WTC11 (cell line): ENCODE measurements around the gene S100A2. TPM values are rescaled to one million over a fixed set of nuclear protein-coding genes. Genes with fewer than 3 reads are reported as not detected.

Experiments used
- ATAC-seq: fragments of 200-7000 bp; cut with Tn5 transposase; 2 replicates; pipeline ENCODE4 v1.10.0; 2021; ENCODE audit warnings: mild to moderate bottlenecking, moderate library complexity
- CTCF ChIA-PET: fragments of 300-600 bp; sonication (Branson Sonifier 250); formaldehyde crosslinking; loops from one replicate; lab custom pipeline; 2021; ENCODE audit warnings: antibody characterized with exemption; lab: Charles Lee
- POLR2A ChIA-PET: fragments of 350-600 bp; sonication (Branson Sonifier 250); formaldehyde crosslinking; loops from one replicate; lab custom pipeline; 2021; ENCODE audit warnings: antibody characterized with exemption; lab: Charles Lee
- DNase-seq: peaks from one replicate; pipeline ENCODE4 v3.0.0; 2021; ENCODE audit warnings: low spot score
- H3K27ac Mint-ChIP-seq: 2 replicates; pipeline ENCODE4 v1.8.0; 2021; ENCODE audit warnings: mixed read lengths
- H3K27me3 Mint-ChIP-seq: 2 replicates; pipeline ENCODE4 v1.8.0; 2021; ENCODE audit warnings: low read depth, mild to moderate bottlenecking, moderate library complexity, mixed read lengths
- H3K36me3 Mint-ChIP-seq: 2 replicates; pipeline ENCODE4 v1.8.0; 2021; ENCODE audit warnings: mixed read lengths
- H3K4me1 Mint-ChIP-seq: 2 replicates; pipeline ENCODE4 v1.8.0; 2022; ENCODE audit warnings: mixed read lengths
- H3K4me3 Mint-ChIP-seq: 2 replicates; pipeline ENCODE4 v1.8.0; 2021; ENCODE audit warnings: mild to moderate bottlenecking, moderate library complexity, mixed read lengths
- H3K9me3 Mint-ChIP-seq: 2 replicates; pipeline ENCODE4 v1.8.0; 2021; ENCODE audit warnings: mixed read lengths
- AR ChIP-seq: fragments of 250-450 bp; sonication (Bioruptor Pico); IDR thresholded peaks from 2 replicates; pipeline ENCODE4 v1.9.0; 2021; ENCODE audit warnings: mild to moderate bottlenecking
- ATF1 ChIP-seq: sonication (generic); formaldehyde crosslinking; IDR thresholded peaks from 2 replicates; pipeline ENCODE4 v1.8.1; 2023; ENCODE audit warnings: mild to moderate bottlenecking, moderate library complexity, missing genetic modification reagents
- CBFB ChIP-seq: sonication (generic); formaldehyde crosslinking; IDR thresholded peaks from 2 replicates; pipeline ENCODE4 v1.8.1; 2022; ENCODE audit warnings: mild to moderate bottlenecking, low read depth, missing genetic modification reagents
- CREB1 ChIP-seq: sonication (generic); formaldehyde crosslinking; IDR thresholded peaks from 2 replicates; pipeline ENCODE4 v1.8.0; 2023; ENCODE audit warnings: mild to moderate bottlenecking, missing genetic modification reagents
- CREM ChIP-seq: sonication (generic); formaldehyde crosslinking; IDR thresholded peaks from 2 replicates; pipeline ENCODE4 v1.8.1; 2022; ENCODE audit warnings: mild to moderate bottlenecking, missing genetic modification reagents, moderate library complexity
- FOXP1 ChIP-seq: sonication (generic); formaldehyde crosslinking; IDR thresholded peaks from 2 replicates; pipeline ENCODE4 v1.8.0; 2022; ENCODE audit warnings: missing genetic modification reagents, mild to moderate bottlenecking, moderate library complexity, borderline replicate concordance
- GRHL2 ChIP-seq: fragments of 250-450 bp; sonication (Bioruptor Pico); IDR thresholded peaks from 2 replicates; pipeline ENCODE4 v1.8.0; 2022; ENCODE audit warnings: mild to moderate bottlenecking, moderate library complexity; ENCODE audit not compliant: insufficient replicate concordance, severe bottlenecking
- IRF2 ChIP-seq: sonication (generic); formaldehyde crosslinking; IDR thresholded peaks from 2 replicates; pipeline ENCODE4 v1.8.0; 2022; ENCODE audit warnings: low read depth, missing genetic modification reagents, borderline replicate concordance
- KAT7 ChIP-seq: sonication (generic); formaldehyde crosslinking; IDR thresholded peaks from 2 replicates; pipeline ENCODE4 v1.8.1; 2023; ENCODE audit warnings: missing genetic modification reagents, mild to moderate bottlenecking, borderline replicate concordance
- MXD4 ChIP-seq: fragments of 250-450 bp; sonication (Bioruptor Pico); IDR thresholded peaks from 2 replicates; pipeline ENCODE4 v1.8.0; 2021; ENCODE audit warnings: mild to moderate bottlenecking, moderate library complexity, borderline replicate concordance
- NR3C1 ChIP-seq: sonication (generic); formaldehyde crosslinking; conservative IDR thresholded peaks from 2 replicates; pipeline ENCODE4 v1.8.1; 2023; ENCODE audit warnings: low read depth, mild to moderate bottlenecking, missing genetic modification reagents
- OVOL2 ChIP-seq: fragments of 250-450 bp; sonication (Bioruptor Pico); IDR thresholded peaks from 2 replicates; pipeline ENCODE4 v1.9.0; 2021; ENCODE audit warnings: mild to moderate bottlenecking, borderline replicate concordance
- RORB ChIP-seq: fragments of 250-450 bp; sonication (Bioruptor Pico); IDR thresholded peaks from 2 replicates; pipeline ENCODE4 v1.9.0; 2021; ENCODE audit warnings: mild to moderate bottlenecking
- TCF7 ChIP-seq: sonication (generic); formaldehyde crosslinking; IDR thresholded peaks from 2 replicates; pipeline ENCODE4 v1.8.0; 2022; ENCODE audit warnings: mild to moderate bottlenecking, low read depth, missing genetic modification reagents, moderate library complexity
- USF1 ChIP-seq: sonication (generic); formaldehyde crosslinking; IDR thresholded peaks from 2 replicates; pipeline ENCODE4 v1.8.0; 2022; ENCODE audit warnings: mild to moderate bottlenecking, missing genetic modification reagents
- ZNF219 ChIP-seq: sonication (generic); formaldehyde crosslinking; IDR thresholded peaks from 2 replicates; pipeline ENCODE4 v1.8.0; 2023; ENCODE audit warnings: missing genetic modification reagents, mild to moderate bottlenecking, borderline replicate concordance
- ZNF317 ChIP-seq: sonication (generic); formaldehyde crosslinking; IDR thresholded peaks from 2 replicates; pipeline ENCODE4 v1.8.1; 2023; ENCODE audit warnings: low read depth, mild to moderate bottlenecking, moderate library complexity, missing genetic modification reagents, borderline replicate concordance
- ZNF396 ChIP-seq: fragments of 250-450 bp; sonication (Bioruptor Pico); IDR thresholded peaks from 2 replicates; pipeline ENCODE4 v1.8.0; 2021; ENCODE audit warnings: mild to moderate bottlenecking, moderate library complexity, borderline replicate concordance
- ZNF671 ChIP-seq: fragments of 250-450 bp; sonication (Bioruptor Pico); IDR thresholded peaks from 2 replicates; pipeline ENCODE4 v1.8.0; 2021; ENCODE audit warnings: mild to moderate bottlenecking
- total RNA-seq: library from RNA; stranded (reverse); gene quantifications from 3 replicates; pipeline ENCODE4 v1.2.3, GENCODE V29; 2021
- TF ChIP-seq, protein P1 (sequence below): sonication (generic); formaldehyde crosslinking; IDR thresholded peaks from 2 replicates; pipeline ENCODE4 v1.8.0; 2022; ENCODE audit warnings: mild to moderate bottlenecking, missing genetic modification reagents
- TF ChIP-seq, protein P2 (sequence below): sonication (generic); formaldehyde crosslinking; IDR thresholded peaks from 2 replicates; pipeline ENCODE4 v1.8.1; 2023; ENCODE audit warnings: mild to moderate bottlenecking, missing genetic modification reagents

Gene S100A2
- total RNA-seq, 1 experiment from 2014 or later = 0.74 TPM

DNA sequence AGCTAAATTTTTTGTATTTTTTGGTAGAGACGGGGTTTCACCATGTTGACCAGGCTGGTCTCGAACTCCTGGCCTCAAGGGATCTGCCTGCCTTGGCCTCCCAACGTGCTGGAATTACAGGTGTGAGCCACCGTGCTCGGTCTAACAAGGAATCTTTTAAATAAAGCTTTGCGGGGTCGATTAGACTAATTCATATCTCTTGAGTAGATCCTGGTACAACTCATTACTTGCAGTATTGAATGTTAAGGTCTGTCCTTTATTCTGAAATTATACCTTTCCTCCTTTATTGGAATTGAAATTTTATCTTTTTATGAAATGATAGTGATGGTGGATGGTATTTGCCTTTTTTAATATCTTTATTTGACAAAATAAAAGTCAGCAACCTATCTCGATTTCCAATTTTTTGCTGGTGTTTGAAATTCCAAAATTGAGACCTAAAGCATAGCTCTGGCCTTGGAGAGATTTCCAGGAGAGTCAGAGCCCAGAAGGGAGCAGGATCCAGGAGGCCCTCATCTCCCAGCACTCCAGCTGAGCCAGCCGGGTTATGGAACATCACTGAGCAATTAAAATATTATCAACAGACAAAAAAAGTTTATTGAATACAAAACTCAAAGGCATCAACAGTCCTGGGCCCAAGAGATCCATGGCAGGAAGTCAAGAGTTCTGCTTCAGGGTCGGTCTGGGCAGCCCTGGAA lies 4.7 kb downstream of the S100A2 start:
- Mint-ChIP-seq H3K36me3 (no peaks in the 10 kb centered on the region), H3K27ac (no peak overlapping the region), H3K27me3 (no peaks in the 10 kb centered on the region; the same call in 1 of the 2 replicates), H3K4me3 (no peak overlapping the region), H3K4me1 (peaks cover 5% of the 10 kb centered on the region), H3K9me3 (no peaks in the 10 kb centered on the region)
- ATAC-seq = no peak
- TF ChIP-seq TCF7 (CRISPR knock-in tag) (no peak), CREB1 (CRISPR knock-in tag) (no peak), MXD4 (no peak), ZNF219 (CRISPR knock-in tag) (no peak), KAT7 (CRISPR knock-in tag) (no peak), USF1 (CRISPR knock-in tag) (no peak), NR3C1 (CRISPR knock-in tag) (no peak), CBFB (CRISPR knock-in tag) (no peak), ZNF396 (no peak), ZNF317 (CRISPR knock-in tag) (no peak), IRF2 (CRISPR knock-in tag) (no peak), OVOL2 (CRISPR knock-in tag) (no peak)
- TF ChIP-seq, protein P1, sequence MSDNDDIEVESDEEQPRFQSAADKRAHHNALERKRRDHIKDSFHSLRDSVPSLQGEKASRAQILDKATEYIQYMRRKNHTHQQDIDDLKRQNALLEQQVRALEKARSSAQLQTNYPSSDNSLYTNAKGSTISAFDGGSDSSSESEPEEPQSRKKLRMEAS = no peak
- CTCF ChIA-PET = interaction anchor here (0.7 to 3.9 kb wide), 10 partner anchors 9 to 207 kb away, joined by 3 to 28 read pairs (median 5); partner anchors contain the start of genes S100A1, S100A13 and S100A6
- POLR2A ChIA-PET = no interaction called here
- DNase-seq = no peak

DNA sequence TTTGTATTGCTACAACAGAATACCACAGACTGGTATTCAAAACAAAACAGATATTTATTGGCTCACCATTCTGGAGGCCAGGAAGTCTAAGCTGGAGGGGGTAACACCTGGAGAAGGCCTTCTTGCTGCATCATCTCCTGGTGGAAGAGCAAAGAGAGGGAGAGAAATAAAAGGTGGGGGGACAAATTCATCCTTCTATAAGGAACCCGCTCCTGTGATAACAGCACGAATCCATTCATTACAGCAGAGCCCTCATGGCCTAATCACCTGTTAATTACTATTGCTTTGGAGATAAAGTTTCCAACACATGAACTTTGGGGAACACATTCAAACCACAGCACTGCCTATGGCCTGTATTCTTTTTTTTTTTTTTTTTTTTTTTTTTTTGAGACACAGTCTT lies 5.4 kb downstream of the S100A2 start:
- DNase-seq (no peak), ATAC-seq (no peak)
- POLR2A ChIA-PET = no interaction called here
- Mint-ChIP-seq H3K27me3 (no peaks in the 10 kb centered on the region; the same call in 1 of the 2 replicates), H3K4me3 (no peak overlapping the region), H3K36me3 (no peaks in the 10 kb centered on the region), H3K27ac (no peak overlapping the region), H3K9me3 (no peaks in the 10 kb centered on the region), H3K4me1 (peaks cover 1% of the 10 kb centered on the region; the same call in 1 of the 2 replicates)
- CTCF ChIA-PET = interaction anchor here (0.9 to 1.4 kb wide), 5 partner anchors 8 to 67 kb away, joined by 3 to 6 read pairs (median 4); partner anchors contain the start of gene S100A13
- TF ChIP-seq RORB (CRISPR knock-in tag) = no peak
- TF ChIP-seq ATF1 (CRISPR knock-in tag) = no peak
- no peak for TF ChIP-seq FOXP1 (CRISPR knock-in tag)
- no peak for TF ChIP-seq CBFB (CRISPR knock-in tag)
- no peak for TF ChIP-seq CREM
- no peak for TF ChIP-seq AR (CRISPR knock-in tag)
- TF ChIP-seq NR3C1 (CRISPR knock-in tag) = no peak
- TF ChIP-seq ZNF671 (CRISPR knock-in tag) = no peak
- no peak for TF ChIP-seq GRHL2
- TF ChIP-seq, protein P2, sequence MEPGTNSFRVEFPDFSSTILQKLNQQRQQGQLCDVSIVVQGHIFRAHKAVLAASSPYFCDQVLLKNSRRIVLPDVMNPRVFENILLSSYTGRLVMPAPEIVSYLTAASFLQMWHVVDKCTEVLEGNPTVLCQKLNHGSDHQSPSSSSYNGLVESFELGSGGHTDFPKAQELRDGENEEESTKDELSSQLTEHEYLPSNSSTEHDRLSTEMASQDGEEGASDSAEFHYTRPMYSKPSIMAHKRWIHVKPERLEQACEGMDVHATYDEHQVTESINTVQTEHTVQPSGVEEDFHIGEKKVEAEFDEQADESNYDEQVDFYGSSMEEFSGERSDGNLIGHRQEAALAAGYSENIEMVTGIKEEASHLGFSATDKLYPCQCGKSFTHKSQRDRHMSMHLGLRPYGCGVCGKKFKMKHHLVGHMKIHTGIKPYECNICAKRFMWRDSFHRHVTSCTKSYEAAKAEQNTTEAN (CRISPR knock-in tag) = no peak
